Activated CD4-positive, alpha-beta T cell treated with anti-CD3 and anti-CD28 coated beads for 36 hours (primary cell): ENCODE results near the gene IL10. TPM values are rescaled to one million over a fixed set of nuclear protein-coding genes. Genes with fewer than 3 reads are reported as not detected.

Experiments
- ATAC-seq: fragments of 200-7000 bp; cut with Tn5 transposase; one replicate; pipeline ENCODE4 v1.10.0; 2021; ENCODE audit warnings: mild to moderate bottlenecking, moderate library complexity
- CTCF ChIA-PET: fragments of 350-600 bp; sonication (Branson Sonifier 250); formaldehyde crosslinking; loops from one replicate; lab custom pipeline; 2021; ENCODE audit warnings: antibody characterized with exemption; lab: Charles Lee
- POLR2A ChIA-PET: fragments of 350-600 bp; sonication (Branson Sonifier 250); formaldehyde crosslinking; loops from one replicate; lab custom pipeline; 2021; ENCODE audit warnings: antibody characterized with exemption, inconsistent platforms; lab: Charles Lee
- DNase-seq: peaks from one replicate; pipeline ENCODE4 v3.0.0-alpha.2; 2020
- H3K27ac Mint-ChIP-seq: one replicate; pipeline ENCODE4 v1.8.0; 2021; ENCODE audit warnings: mixed read lengths
- H3K27me3 Mint-ChIP-seq: one replicate; pipeline ENCODE4 v1.8.0; 2021; ENCODE audit warnings: mixed read lengths
- H3K36me3 Mint-ChIP-seq: one replicate; pipeline ENCODE4 v1.8.0; 2021; ENCODE audit warnings: low read depth, mixed read lengths
- H3K4me1 Mint-ChIP-seq: one replicate; pipeline ENCODE4 v1.8.0; 2021; ENCODE audit warnings: mixed read lengths
- H3K4me3 Mint-ChIP-seq: one replicate; pipeline ENCODE4 v1.8.0; 2021; ENCODE audit warnings: mild to moderate bottlenecking, moderate library complexity, mixed read lengths
- H3K9me3 Mint-ChIP-seq: one replicate; pipeline ENCODE4 v1.8.0; 2021; ENCODE audit warnings: low read depth, mixed read lengths
- intact Hi-C, 2 experiments: fragments of 100-400 bp; cut with DNase I in 1 of 2; cut with micrococcal nuclease in 1 of 2; formaldehyde crosslinking; loops; one replicate each; pipeline versions ENCODE4 v1.14.2 to v1.15.1; 2022 to 2024; cut with DNase I, micrococcal nuclease
- total RNA-seq, 2 experiments: library from RNA; stranded (reverse); gene quantifications; one replicate each; pipeline ENCODE4 v1.2.3, GENCODE V29; 2021

The IL10 gene
- total RNA-seq = 1 to 10 TPM; 1.3 to 1.6 TPM

- H3K36me3 Mint-ChIP-seq = no peaks in the 10 kb centered on the region
- no peak for DNase-seq
- peaks cover 53% of the 10 kb centered on the region for H3K4me1 Mint-ChIP-seq
- no peak within 1 kb of the TSS for H3K4me3 Mint-ChIP-seq
- intact Hi-C loops = no loop called here
- CTCF ChIA-PET = interaction anchor here (0.7 to 3.4 kb wide), 12 partner anchors 10 to 688 kb away, joined by 3 to 11 read pairs (median 3); partner anchors contain the start of gene IL20
- no peaks in the 10 kb centered on the region for H3K9me3 Mint-ChIP-seq
- no peak for ATAC-seq
- no peak within 1 kb of the TSS for H3K27ac Mint-ChIP-seq
- POLR2A ChIA-PET = interaction anchor here (0.7 kb wide), 1 partner anchor 14 kb away, joined by 3 read pairs; no protein-coding TSS in a partner anchor
- H3K27me3 Mint-ChIP-seq = peaks cover 19% of the 10 kb centered on the region
Measured at GRCh38 chr1:206772243-206772937, at the start of gene IL10. IL10 (minus strand) TSS chr1:206772494; CDS start chr1:206772435, 59 bp downstream.

GRCh38 chr1:206821493-206821892 lies 49.2 kb upstream of the IL10 start:
- intact Hi-C loops = no loop called here
- Mint-ChIP-seq H3K4me3 (no peak overlapping the region), H3K27me3 (no peaks in the 10 kb centered on the region), H3K27ac (no peak overlapping the region), H3K36me3 (no peaks in the 10 kb centered on the region), H3K9me3 (no peaks in the 10 kb centered on the region), H3K4me1 (peaks cover 22% of the 10 kb centered on the region)
- no peak for ATAC-seq
- CTCF ChIA-PET = interaction anchor here (0.6 to 2.1 kb wide), 6 partner anchors 10 to 95 kb away, joined by 3 to 8 read pairs (median 3); no protein-coding TSS in a partner anchor
- no peak for DNase-seq
- POLR2A ChIA-PET = no interaction called here

- POLR2A ChIA-PET = interaction anchor here (0.6 to 1.4 kb wide), 11 partner anchors 11 to 520 kb away, joined by 3 to 17 read pairs (median 4); partner anchors contain the start of genes DYRK3 and PFKFB2
- peak; percentile 96 for ATAC-seq
- Mint-ChIP-seq H3K4me1 (peaks cover 26% of the 10 kb centered on the region), H3K27ac (peak overlapping the region; percentile 83), H3K36me3 (peaks cover 2% of the 10 kb centered on the region), H3K9me3 (peaks cover 12% of the 10 kb centered on the region), H3K27me3 (peaks cover 2% of the 10 kb centered on the region), H3K4me3 (peak overlapping the region; percentile 10)
- peak; percentile 38 for DNase-seq
- CTCF ChIA-PET = interaction anchor here (0.6 to 2.2 kb wide), 23 partner anchors 10 to 256 kb away, joined by 3 to 17 read pairs (median 4); partner anchors contain the start of gene DYRK3
- intact Hi-C loops = loop anchor here (1.0 to 5.0 kb wide), 6 partner anchors 13 to 96 kb away; no protein-coding TSS in a partner anchor
Measured at GRCh38 chr1:206816390-206817287, 44.3 kb upstream of the IL10 start.

- ChIA-PET CTCF (interaction anchor here (0.7 to 2.4 kb wide), 4 partner anchors 10 to 167 kb away, joined by 3 to 14 read pairs (median 4); no protein-coding TSS in a partner anchor), POLR2A (no interaction called here)
- intact Hi-C loops = loop anchor here in 1 of 2 experiments (5.0 kb wide), 1 partner anchor 33 kb away; no protein-coding TSS in a partner anchor
- ATAC-seq (no peak), DNase-seq (no peak)
- Mint-ChIP-seq H3K4me1 (peaks cover 26% of the 10 kb centered on the region), H3K4me3 (no peak overlapping the region), H3K36me3 (peaks cover 2% of the 10 kb centered on the region), H3K27ac (no peak overlapping the region), H3K9me3 (peaks cover 12% of the 10 kb centered on the region), H3K27me3 (peaks cover 2% of the 10 kb centered on the region)
Measured at GRCh38 chr1:206814716-206815341, 42.5 kb upstream of the IL10 start.

- ChIA-PET CTCF (interaction anchor here (0.6 to 9.9 kb wide), 7 partner anchors 10 to 100 kb away, joined by 3 to 198 read pairs (median 7); no protein-coding TSS in a partner anchor), POLR2A (no interaction called here)
- ATAC-seq (no peak), DNase-seq (no peak)
- H3K36me3 Mint-ChIP-seq = peaks cover 2% of the 10 kb centered on the region
- H3K4me3 Mint-ChIP-seq = no peak overlapping the region
- H3K27ac Mint-ChIP-seq = no peak overlapping the region
- H3K9me3 Mint-ChIP-seq = peaks cover 12% of the 10 kb centered on the region
- intact Hi-C loops = no loop called here
- H3K4me1 Mint-ChIP-seq = peaks cover 35% of the 10 kb centered on the region
- peaks cover 2% of the 10 kb centered on the region for H3K27me3 Mint-ChIP-seq
Measured at GRCh38 chr1:206812471-206812870, 40.2 kb upstream of the IL10 start.

GRCh38 chr1:206809504-206810084 lies 37.3 kb upstream of the IL10 start:
- peak; percentile 67 for DNase-seq
- H3K27ac Mint-ChIP-seq = no peak overlapping the region
- peaks cover 32% of the 10 kb centered on the region for H3K4me1 Mint-ChIP-seq
- ATAC-seq = peak; percentile 59
- peaks cover 2% of the 10 kb centered on the region for H3K36me3 Mint-ChIP-seq
- ChIA-PET CTCF (interaction anchor here (0.5 to 9.9 kb wide), 46 partner anchors 9 to 187 kb away, joined by 3 to 198 read pairs (median 5); partner anchors contain the start of genes IL19 and IL20), POLR2A (interaction anchor here (1.1 kb wide), 1 partner anchor 15 kb away, joined by 3 read pairs; no protein-coding TSS in a partner anchor)
- no peak overlapping the region for H3K4me3 Mint-ChIP-seq
- intact Hi-C loops = loop anchor here (1.0 to 10.0 kb wide), 7 partner anchors 101 to 1015 kb away; partner anchors contain the start of gene DYRK3 (in 2 of the 2)
- H3K9me3 Mint-ChIP-seq = peaks cover 12% of the 10 kb centered on the region
- peaks cover 5% of the 10 kb centered on the region for H3K27me3 Mint-ChIP-seq

- H3K4me1 Mint-ChIP-seq = peaks cover 39% of the 10 kb centered on the region
- ChIA-PET POLR2A (no interaction called here), CTCF (interaction anchor here (0.7 to 9.9 kb wide), 33 partner anchors 9 to 337 kb away, joined by 3 to 198 read pairs (median 6); no protein-coding TSS in a partner anchor)
- DNase-seq (peak; percentile 63), ATAC-seq (peak; percentile 83)
- intact Hi-C loops = loop anchor here (1.0 to 10.0 kb wide), 9 partner anchors 74 to 1016 kb away; partner anchors contain the start of gene DYRK3 (in 2 of the 2)
- H3K4me3 Mint-ChIP-seq = no peak overlapping the region
- peaks cover 12% of the 10 kb centered on the region for H3K9me3 Mint-ChIP-seq
- H3K27ac Mint-ChIP-seq = no peak overlapping the region
- peaks cover 2% of the 10 kb centered on the region for H3K27me3 Mint-ChIP-seq
- peaks cover 2% of the 10 kb centered on the region for H3K36me3 Mint-ChIP-seq
Measured at GRCh38 chr1:206808615-206809014, 36.3 kb upstream of the IL10 start.

- H3K4me3 Mint-ChIP-seq = no peak overlapping the region
- ATAC-seq (no peak), DNase-seq (no peak)
- H3K27ac Mint-ChIP-seq = peak overlapping the region; percentile 24
- intact Hi-C loops = loop anchor here (5.0 to 10.0 kb wide), 3 partner anchors 168 to 1019 kb away; partner anchors contain the start of gene DYRK3 (in 1 of the 2)
- peaks cover 66% of the 10 kb centered on the region for H3K4me1 Mint-ChIP-seq
- ChIA-PET CTCF (interaction anchor here (0.8 to 9.9 kb wide), 24 partner anchors 10 to 196 kb away, joined by 3 to 198 read pairs (median 4); partner anchors contain the start of genes IL19 and IL20), POLR2A (interaction anchor here (1.0 kb wide), 1 partner anchor 12 kb away, joined by 3 read pairs; no protein-coding TSS in a partner anchor)
- H3K27me3 Mint-ChIP-seq = peaks cover 9% of the 10 kb centered on the region
- H3K36me3 Mint-ChIP-seq = no peaks in the 10 kb centered on the region
- no peaks in the 10 kb centered on the region for H3K9me3 Mint-ChIP-seq
Measured at GRCh38 chr1:206805357-206805756, 33.1 kb upstream of the IL10 start.

GRCh38 chr1:206804156-206804737 lies 32.0 kb upstream of the IL10 start:
- H3K36me3 Mint-ChIP-seq = no peaks in the 10 kb centered on the region
- DNase-seq = no peak
- no peaks in the 10 kb centered on the region for H3K9me3 Mint-ChIP-seq
- ChIA-PET CTCF (interaction anchor here (0.6 to 9.9 kb wide), 22 partner anchors 9 to 325 kb away, joined by 3 to 198 read pairs (median 6); partner anchors contain the start of genes DYRK3, IL10 and IL19), POLR2A (interaction anchor here (0.5 to 1.5 kb wide), 6 partner anchors 10 to 252 kb away, joined by 3 to 7 read pairs (median 4); no protein-coding TSS in a partner anchor)
- intact Hi-C loops = loop anchor here in 1 of 2 experiments (10.0 kb wide), 1 partner anchor 1021 kb away; no protein-coding TSS in a partner anchor
- H3K4me3 Mint-ChIP-seq = peak overlapping the region; percentile 0
- peaks cover 67% of the 10 kb centered on the region for H3K4me1 Mint-ChIP-seq
- peak overlapping the region; percentile 77 for H3K27ac Mint-ChIP-seq
- H3K27me3 Mint-ChIP-seq = peaks cover 13% of the 10 kb centered on the region
- ATAC-seq = no peak
